ENCODE data around the gene IPO7.

The IPO7 gene

GRCh38 chr11:9490376-9490775 is 105.9 kb downstream of the IPO7 start:
- TF ChIP-seq CTCF (IDR thresholded peaks at IDR 0.05) = no peak
- Histone ChIP-seq H3K4me3 (no peak overlapping the region), H3K36me3 (peaks cover 39 to 75% (median 57%) of the 10 kb centered on the region in 3 donors), H3K27me3 (no peaks in the 10 kb centered on the region), H3K4me1 (peaks cover 0 to 17% (median 7%) of the 10 kb centered on the region in 4 donors), H3K27ac (no peak overlapping the region), H3K9me3 (no peaks in the 10 kb centered on the region)
- intact Hi-C loops (cut with DNase I; ENCODE audit: low total_unique reads) = loop anchor here (5.0 kb wide), 1 partner anchor 1447 kb away; no protein-coding TSS in a partner anchor
- no peak for DNase-seq

- Histone ChIP-seq H3K4me1 (peaks cover 0 to 19% (median 7%) of the 10 kb centered on the region in 4 donors), H3K4me3 (no peak overlapping the region), H3K27me3 (no peaks in the 10 kb centered on the region), H3K9me3 (no peaks in the 10 kb centered on the region), H3K36me3 (peaks cover 44 to 81% (median 75%) of the 10 kb centered on the region in 3 donors), H3K27ac (no peak overlapping the region)
- TF ChIP-seq CTCF (IDR thresholded peaks at IDR 0.05) = no peak
- no peak for DNase-seq
- intact Hi-C loops (cut with DNase I; ENCODE audit: low total_unique reads) = loop anchor here (5.0 kb wide), 1 partner anchor 1444 kb away; no protein-coding TSS in a partner anchor
Measured at GRCh38 chr11:9493492-9493891, 109.0 kb downstream of the IPO7 start.

GRCh38 chr11:9494316-9494715 is 109.9 kb downstream of the IPO7 start:
- Histone ChIP-seq H3K4me1 (peaks cover 0 to 14% (median 3%) of the 10 kb centered on the region in 4 donors), H3K27ac (no peak overlapping the region), H3K27me3 (no peaks in the 10 kb centered on the region), H3K4me3 (no peak overlapping the region), H3K36me3 (peaks cover 44 to 87% (median 77%) of the 10 kb centered on the region in 3 donors), H3K9me3 (no peaks in the 10 kb centered on the region)
- intact Hi-C loops (cut with DNase I; ENCODE audit: low total_unique reads) = loop anchor here (5.0 kb wide), 1 partner anchor 1443 kb away; no protein-coding TSS in a partner anchor
- TF ChIP-seq CTCF (IDR thresholded peaks at IDR 0.05) = no peak
- no peak for DNase-seq

- H3K27me3 ChIP-seq = no peaks in the 10 kb centered on the region
- H3K4me1 ChIP-seq = peaks cover 0 to 8% (median 0%) of the 10 kb centered on the region in 4 donors
- no peaks in the 10 kb centered on the region for H3K9me3 ChIP-seq
- DNase-seq = no peak
- H3K27ac ChIP-seq = no peak overlapping the region
- TF ChIP-seq CTCF (IDR thresholded peaks at IDR 0.05) = no peak
- intact Hi-C loops (cut with DNase I; ENCODE audit: low total_unique reads) = no loop called here
- H3K4me3 ChIP-seq = no peak overlapping the region
- peaks cover 37 to 91% (median 79%) of the 10 kb centered on the region in 3 donors for H3K36me3 ChIP-seq
Measured at GRCh38 chr11:9495803-9496514, 111.5 kb downstream of the IPO7 start.

Measured in tibial artery (tissue), 4 donors.